GM19452 (cell line): ENCODE results near the gene ARHGAP27.
"Not testable (repeated sequence)": the region's sequence is repeated elsewhere in the genome, so short reads cannot be mapped to it uniquely, and the experiment has no call there.

Source experiments
- ATAC-seq: cut with Tn5 transposase; IDR thresholded peaks from one replicate; pipeline ENCODE4 v1.9.1; 2021; ENCODE audit not compliant: unreplicated experiment

The ARHGAP27 gene

GRCh38 chr17:45366691-45367090 is 66.0 kb downstream of the ARHGAP27 start:
- no peak for ATAC-seq

- no peak for ATAC-seq
These were observed 66.6 kb downstream of the ARHGAP27 start for GRCh38 chr17:45366049-45366448.

GRCh38 chr17:45364531-45365390 is 67.9 kb downstream of the ARHGAP27 start:
- ATAC-seq, result no peak

- ATAC-seq, result no peak
These were observed 69.2 kb downstream of the ARHGAP27 start for GRCh38 chr17:45363498-45363897.

- no peak for ATAC-seq
These were observed 70.7 kb downstream of the ARHGAP27 start for GRCh38 chr17:45361976-45362375.

GRCh38 chr17:45361451-45361850 is 71.2 kb downstream of the ARHGAP27 start:
- no peak for ATAC-seq

- no peak for ATAC-seq
These were observed 75.2 kb downstream of the ARHGAP27 start for GRCh38 chr17:45357364-45357997.

- ATAC-seq, result no peak
These were observed 77.6 kb downstream of the ARHGAP27 start for GRCh38 chr17:45355087-45355486.

GRCh38 chr17:45353043-45353442 is 79.6 kb downstream of the ARHGAP27 start:
- no peak for ATAC-seq

- no peak for ATAC-seq
These were observed 80.8 kb downstream of the ARHGAP27 start for GRCh38 chr17:45351831-45352230.

GRCh38 chr17:45347444-45347843 is 85.2 kb downstream of the ARHGAP27 start:
- no peak for ATAC-seq

- ATAC-seq, result no peak
These were observed 86.3 kb downstream of the ARHGAP27 start for GRCh38 chr17:45346216-45347015.

- ATAC-seq, result no peak
These were observed 87.0 kb downstream of the ARHGAP27 start for GRCh38 chr17:45345554-45346215.

- ATAC-seq, result no peak
These were observed 87.5 kb downstream of the ARHGAP27 start for GRCh38 chr17:45345246-45345553.

- ATAC-seq, result not testable (repeated sequence)
These were observed 88.6 kb downstream of the ARHGAP27 start for GRCh38 chr17:45343967-45344664.
